DMS53 (cell line): Measurements from ENCODE around the gene C5orf24.
"Not testable (repeated sequence)": the region's sequence is repeated elsewhere in the genome, so short reads cannot be mapped to it uniquely, and the experiment has no call there.

ENCODE experiments used
- DNase-seq: peaks from one replicate; lab custom pipeline; 2025; lab: John Stamatoyannopoulos, UW

C5orf24 gene

GRCh38 chr5:134857401-134857800, 11.6 kb downstream of the C5orf24 start:
- no peak for DNase-seq

GRCh38 chr5:134864707-134865106, 18.9 kb downstream of the C5orf24 start:
- DNase-seq = no peak

- peak; percentile 46 for DNase-seq
These were observed 27.7 kb downstream of the C5orf24 start for GRCh38 chr5:134873494-134873893.

- DNase-seq = peak; percentile 95
These were observed 28.4 kb downstream of the C5orf24 start, which contains the start of gene TXNDC15 for GRCh38 chr5:134873987-134874830. TXNDC15 (plus strand) TSS chr5:134874371; CDS start chr5:134874428, 57 bp downstream.

- DNase-seq = peak; percentile 68
These were observed 29.3 kb downstream of the C5orf24 start for GRCh38 chr5:134874831-134875655.

GRCh38 chr5:134877159-134877558, 31.4 kb downstream of the C5orf24 start:
- no peak for DNase-seq

GRCh38 chr5:134878403-134878802, 32.6 kb downstream of the C5orf24 start:
- no peak for DNase-seq

- DNase-seq = no peak
These were observed 33.7 kb downstream of the C5orf24 start for GRCh38 chr5:134879456-134879855.

- not testable (repeated sequence) for DNase-seq
These were observed 35.2 kb downstream of the C5orf24 start for GRCh38 chr5:134880937-134881336.

GRCh38 chr5:134881711-134882110, 35.9 kb downstream of the C5orf24 start:
- DNase-seq = not testable (repeated sequence)

- DNase-seq = no peak
These were observed 41.9 kb downstream of the C5orf24 start for GRCh38 chr5:134887593-134888159.

GRCh38 chr5:134889335-134889734, 43.6 kb downstream of the C5orf24 start:
- DNase-seq = no peak

- no peak for DNase-seq
These were observed 45.7 kb downstream of the C5orf24 start for GRCh38 chr5:134891473-134891872.

- DNase-seq = no peak
These were observed 46.5 kb downstream of the C5orf24 start for GRCh38 chr5:134892282-134892681.

GRCh38 chr5:134892926-134893325, 47.2 kb downstream of the C5orf24 start:
- DNase-seq = no peak

GRCh38 chr5:134893748-134894505, 48.2 kb downstream of the C5orf24 start:
- DNase-seq = no peak

- no peak for DNase-seq
These were observed 56.5 kb downstream of the C5orf24 start for GRCh38 chr5:134902071-134902801.

GRCh38 chr5:134904610-134905245, 59.0 kb downstream of the C5orf24 start, which contains the start of gene PCBD2:
PCBD2 (plus strand) TSS chr5:134905131; CDS start chr5:134905140, 9 bp downstream.
- peak; percentile 99 for DNase-seq

GRCh38 chr5:134905246-134905996, 59.7 kb downstream of the C5orf24 start:
- peak; percentile 88 for DNase-seq

- DNase-seq = no peak
These were observed 61.0 kb downstream of the C5orf24 start for GRCh38 chr5:134906811-134907210.
